SK-N-DZ (cell line): ENCODE measurements around the gene FBXW10. TPM values are rescaled to one million over a fixed set of nuclear protein-coding genes. Genes with fewer than 3 reads are reported as not detected.
A peak's percentile ranks its signal among the peaks of the same experiment; 100 is the strongest.
"Not testable (repeated sequence)": the region's sequence is repeated elsewhere in the genome, so short reads cannot be mapped to it uniquely, and the experiment has no call there.

Experiments
- DNase-seq: peaks from one replicate; pipeline ENCODE4 v3.0.0-alpha.2; 2015; ENCODE audit warnings: low spot score
- polyA plus RNA-seq, 2 experiments: library from polyadenylated mRNA; depleted of rRNA; stranded (reverse); fragments of >200 nt; gene quantifications; 2 replicates each; pipeline ENCODE4 v1.2.3, GENCODE V29; 2014

The FBXW10 gene
- not detected in 2 replicates for polyA plus RNA-seq (2014; cell fraction: cytosol; rRNA removed)
- 0.12 and 0.70 TPM in 2 replicates for polyA plus RNA-seq (2014; cell fraction: nucleus; rRNA removed)

GRCh38 chr17:18743699-18744421 is at the start of gene FBXW10:
Gene FBXW10 (plus strand): TSS chr17:18744054. CDS start chr17:18744245, 191 bp downstream.
- peak; percentile 13 for DNase-seq

GRCh38 chr17:18695143-18695542 is 48.7 kb upstream of the FBXW10 start:
- DNase-seq = not testable (repeated sequence)

GRCh38 chr17:18698473-18699103 is 45.3 kb upstream of the FBXW10 start:
- not testable (repeated sequence) for DNase-seq

GRCh38 chr17:18705955-18706354 is 37.9 kb upstream of the FBXW10 start:
- not testable (repeated sequence) for DNase-seq

GRCh38 chr17:18708215-18708614 is 35.6 kb upstream of the FBXW10 start:
- not testable (repeated sequence) for DNase-seq

GRCh38 chr17:18712354-18712999 is 31.4 kb upstream of the FBXW10 start:
- DNase-seq = peak; percentile 40

- DNase-seq = not testable (repeated sequence)
Observed at GRCh38 chr17:18718643-18719427, 25.0 kb upstream of the FBXW10 start.

- DNase-seq = not testable (repeated sequence)
Observed at GRCh38 chr17:18719428-18720110, 24.3 kb upstream of the FBXW10 start.

GRCh38 chr17:18721775-18722547 is 21.9 kb upstream of the FBXW10 start:
- not testable (repeated sequence) for DNase-seq

- not testable (repeated sequence) for DNase-seq
Observed at GRCh38 chr17:18722612-18723011, 21.2 kb upstream of the FBXW10 start.

- not testable (repeated sequence) for DNase-seq
Observed at GRCh38 chr17:18723509-18723908, 20.3 kb upstream of the FBXW10 start.

GRCh38 chr17:18732438-18732837 is 11.4 kb upstream of the FBXW10 start:
- DNase-seq = not testable (repeated sequence)

- DNase-seq = not testable (repeated sequence)
Observed at GRCh38 chr17:18733350-18733749, 10.5 kb upstream of the FBXW10 start.

GRCh38 chr17:18739616-18740391 is 4.0 kb upstream of the FBXW10 start:
- not testable (repeated sequence) for DNase-seq

- not testable (repeated sequence) for DNase-seq
Observed at GRCh38 chr17:18741228-18741627, 2.6 kb upstream of the FBXW10 start.

GRCh38 chr17:18744726-18745125 is 872 bp downstream of the FBXW10 start:
- DNase-seq = not testable (repeated sequence)

GRCh38 chr17:18746551-18746950 is 2.7 kb downstream of the FBXW10 start:
- not testable (repeated sequence) for DNase-seq

GRCh38 chr17:18747501-18747900 is 3.6 kb downstream of the FBXW10 start:
- DNase-seq = not testable (repeated sequence)

- not testable (repeated sequence) for DNase-seq
Observed at GRCh38 chr17:18750242-18750641, 6.4 kb downstream of the FBXW10 start.
